SH-SY5Y (cell line): ENCODE data around the gene CACNA1A.

ENCODE experiments used
- GATA2 ChIP-seq: IDR thresholded peaks from 2 replicates; pipeline ENCODE4 v1.6.1; 2011; ENCODE audit warnings: mild to moderate bottlenecking, low read depth, low read length
- GATA3 ChIP-seq: IDR thresholded peaks from 2 replicates; pipeline ENCODE4 v1.6.1; 2011; ENCODE audit warnings: low read depth, mild to moderate bottlenecking, low read length, moderate library complexity

GRCh38 chr19:13463296-13463695 is 43.0 kb downstream of the CACNA1A start:
- TF ChIP-seq GATA3 (no peak), GATA2 (no peak)
